GM19467 (cell line): Measurements from ENCODE around the gene TAF1C.
"Not testable (repeated sequence)": the region's sequence is repeated elsewhere in the genome, so short reads cannot be mapped to it uniquely, and the experiment has no call there.

Experiments
- ATAC-seq: cut with Tn5 transposase; IDR thresholded peaks from one replicate; pipeline ENCODE4 v1.9.1; 2021; ENCODE audit warnings: mild to moderate bottlenecking, moderate library complexity; ENCODE audit not compliant: unreplicated experiment

Gene TAF1C

GRCh38 chr16:84186685-84187437, at the start of gene TAF1C:
Gene TAF1C (minus strand): TSS chr16:84187057. CDS start chr16:84184988, 2,069 bp downstream.
- peak; percentile 90 for ATAC-seq

GRCh38 chr16:84234321-84235241, 47.7 kb upstream of the TAF1C start:
- ATAC-seq, result no peak

GRCh38 chr16:84233748-84234147, 46.9 kb upstream of the TAF1C start:
- ATAC-seq, result no peak

GRCh38 chr16:84232969-84233368, 46.1 kb upstream of the TAF1C start:
- ATAC-seq, result no peak

GRCh38 chr16:84232060-84232459, 45.2 kb upstream of the TAF1C start:
- ATAC-seq, result no peak

GRCh38 chr16:84229471-84229870, 42.6 kb upstream of the TAF1C start:
- ATAC-seq, result no peak

GRCh38 chr16:84228256-84228838, 41.5 kb upstream of the TAF1C start:
- no peak for ATAC-seq

- ATAC-seq, result no peak
Measured at GRCh38 chr16:84227548-84227947, 40.7 kb upstream of the TAF1C start.

GRCh38 chr16:84226026-84226425, 39.2 kb upstream of the TAF1C start:
- ATAC-seq, result no peak

- no peak for ATAC-seq
Measured at GRCh38 chr16:84225571-84225970, 38.7 kb upstream of the TAF1C start.

GRCh38 chr16:84225126-84225525, 38.3 kb upstream of the TAF1C start:
- no peak for ATAC-seq

GRCh38 chr16:84224554-84224953, 37.7 kb upstream of the TAF1C start:
- ATAC-seq, result no peak

GRCh38 chr16:84223456-84223855, 36.6 kb upstream of the TAF1C start:
- ATAC-seq, result no peak

GRCh38 chr16:84220851-84221250, 34.0 kb upstream of the TAF1C start:
- no peak for ATAC-seq

GRCh38 chr16:84218956-84219355, 32.1 kb upstream of the TAF1C start:
- ATAC-seq, result no peak

GRCh38 chr16:84218176-84218823, 31.4 kb upstream of the TAF1C start:
- ATAC-seq, result no peak

GRCh38 chr16:84216144-84216543, 29.3 kb upstream of the TAF1C start:
- not testable (repeated sequence) for ATAC-seq

- ATAC-seq, result no peak
Measured at GRCh38 chr16:84215531-84215930, 28.7 kb upstream of the TAF1C start.

- no peak for ATAC-seq
Measured at GRCh38 chr16:84214451-84215066, 27.7 kb upstream of the TAF1C start.

GRCh38 chr16:84212631-84213030, 25.8 kb upstream of the TAF1C start:
- no peak for ATAC-seq

- ATAC-seq, result no peak
Measured at GRCh38 chr16:84212154-84212553, 25.3 kb upstream of the TAF1C start.
